ENCODE measurements around the gene CAPRIN2. TPM values are rescaled to one million over a fixed set of nuclear protein-coding genes. Genes with fewer than 3 reads are reported as not detected.

The CAPRIN2 gene
- total RNA-seq, 6 experiments from 2014 or later, result 13.3 to 21.4 (median 19.1) TPM

DNA sequence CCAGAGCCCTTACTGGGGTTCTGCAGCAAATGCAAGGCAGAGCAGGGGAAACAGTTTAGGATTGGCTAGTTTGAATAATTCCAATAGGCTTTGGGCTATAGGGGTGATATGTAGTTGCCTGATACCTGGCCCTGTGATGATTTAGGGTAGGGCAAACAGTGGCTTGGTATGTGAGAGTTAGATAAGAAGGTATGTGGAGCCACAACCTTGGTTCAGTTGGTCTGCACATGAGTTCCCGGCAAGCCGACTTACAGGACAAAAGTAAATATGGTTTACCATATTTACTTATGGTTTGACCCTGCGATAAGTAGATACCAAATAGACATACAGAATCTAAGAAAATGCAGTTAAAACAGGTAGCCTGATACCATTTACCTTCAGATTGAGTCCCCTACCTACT is 8.3 kb upstream of the CAPRIN2 start:
- no peak for DNase-seq
- TF ChIP-seq, protein P1, sequence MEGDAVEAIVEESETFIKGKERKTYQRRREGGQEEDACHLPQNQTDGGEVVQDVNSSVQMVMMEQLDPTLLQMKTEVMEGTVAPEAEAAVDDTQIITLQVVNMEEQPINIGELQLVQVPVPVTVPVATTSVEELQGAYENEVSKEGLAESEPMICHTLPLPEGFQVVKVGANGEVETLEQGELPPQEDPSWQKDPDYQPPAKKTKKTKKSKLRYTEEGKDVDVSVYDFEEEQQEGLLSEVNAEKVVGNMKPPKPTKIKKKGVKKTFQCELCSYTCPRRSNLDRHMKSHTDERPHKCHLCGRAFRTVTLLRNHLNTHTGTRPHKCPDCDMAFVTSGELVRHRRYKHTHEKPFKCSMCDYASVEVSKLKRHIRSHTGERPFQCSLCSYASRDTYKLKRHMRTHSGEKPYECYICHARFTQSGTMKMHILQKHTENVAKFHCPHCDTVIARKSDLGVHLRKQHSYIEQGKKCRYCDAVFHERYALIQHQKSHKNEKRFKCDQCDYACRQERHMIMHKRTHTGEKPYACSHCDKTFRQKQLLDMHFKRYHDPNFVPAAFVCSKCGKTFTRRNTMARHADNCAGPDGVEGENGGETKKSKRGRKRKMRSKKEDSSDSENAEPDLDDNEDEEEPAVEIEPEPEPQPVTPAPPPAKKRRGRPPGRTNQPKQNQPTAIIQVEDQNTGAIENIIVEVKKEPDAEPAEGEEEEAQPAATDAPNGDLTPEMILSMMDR (IDR thresholded peaks at IDR 0.05), result no peak
- Mint-ChIP-seq H3K36me3 (ENCODE audit: low read depth) (no peaks in the 10 kb centered on the region), H3K4me3 (no peak overlapping the region), H3K9me3 (no peaks in the 10 kb centered on the region), H3K4me1 (ENCODE audit: low read depth) (no peaks in the 10 kb centered on the region), H3K27me3 (ENCODE audit: insufficient read depth) (peaks cover 8% of the 10 kb centered on the region), H3K27ac (no peak overlapping the region)

GRCh38 chr12:30761730-30762129 is 7.0 kb upstream of the CAPRIN2 start:
- no peaks in the 10 kb centered on the region for H3K9me3 Mint-ChIP-seq

GRCh38 chr12:30757316-30757715 is 2.6 kb upstream of the CAPRIN2 start:
- Mint-ChIP-seq H3K4me1 (ENCODE audit: low read depth) (peaks cover 29% of the 10 kb centered on the region), H3K4me3 (no peak overlapping the region), H3K27ac (no peak overlapping the region), H3K36me3 (ENCODE audit: low read depth) (peaks cover 4% of the 10 kb centered on the region; the same call in 1 of the 2 replicates), H3K27me3 (ENCODE audit: insufficient read depth) (peaks cover 6% of the 10 kb centered on the region), H3K9me3 (no peaks in the 10 kb centered on the region)
- TF ChIP-seq, protein P1 (IDR thresholded peaks at IDR 0.05), result no peak
- no peak for DNase-seq

More at GRCh38 chr12:30761730-30762129, 7.0 kb upstream of the CAPRIN2 start:
- Mint-ChIP-seq H3K4me3 (no peak overlapping the region), H3K36me3 (ENCODE audit: low read depth) (no peaks in the 10 kb centered on the region), H3K27me3 (ENCODE audit: insufficient read depth) (peaks cover 8% of the 10 kb centered on the region), H3K4me1 (ENCODE audit: low read depth) (no peaks in the 10 kb centered on the region), H3K27ac (no peak overlapping the region)
- DNase-seq, result no peak
- TF ChIP-seq, protein P1 (IDR thresholded peaks at IDR 0.05), result no peak

- DNase-seq, result no peak
- no peak overlapping the region for H3K27ac Mint-ChIP-seq
- H3K36me3 Mint-ChIP-seq (ENCODE audit: low read depth), result peaks cover 5% of the 10 kb centered on the region; the same call in 1 of the 2 replicates
- peak overlapping the region; percentile 96; the same call in 1 of the 2 replicates for H3K4me3 Mint-ChIP-seq
- H3K9me3 Mint-ChIP-seq, result no peaks in the 10 kb centered on the region
- TF ChIP-seq, protein P1 (IDR thresholded peaks at IDR 0.05), result no peak; the same call in 1 of the 2 replicates
- H3K27me3 Mint-ChIP-seq (ENCODE audit: insufficient read depth), result peaks cover 3% of the 10 kb centered on the region
- peaks cover 36% of the 10 kb centered on the region for H3K4me1 Mint-ChIP-seq (ENCODE audit: low read depth)
Measured at GRCh38 chr12:30756074-30756473, 1.3 kb upstream of the CAPRIN2 start.

GRCh38 chr12:30755395-30755762 is 628 bp upstream of the CAPRIN2 start:
- Mint-ChIP-seq H3K4me1 (ENCODE audit: low read depth) (peaks cover 43% of the 10 kb centered on the region), H3K27ac (peak overlapping the region; percentile 59), H3K36me3 (ENCODE audit: low read depth) (peaks cover 8% of the 10 kb centered on the region; the same call in 1 of the 2 replicates), H3K9me3 (no peaks in the 10 kb centered on the region), H3K27me3 (ENCODE audit: insufficient read depth) (peaks cover 3% of the 10 kb centered on the region), H3K4me3 (peak overlapping the region; percentile 96)
- DNase-seq, result no peak
- TF ChIP-seq, protein P1 (IDR thresholded peaks at IDR 0.05), result no peak

GRCh38 chr12:30754383-30754749 is 385 bp downstream of the CAPRIN2 start:
- peaks cover 53% of the 10 kb centered on the region for H3K4me1 Mint-ChIP-seq (ENCODE audit: low read depth)
- H3K4me3 Mint-ChIP-seq, result peak overlapping the region; percentile 96
- H3K9me3 Mint-ChIP-seq, result no peaks in the 10 kb centered on the region
- H3K27ac Mint-ChIP-seq, result peak overlapping the region; percentile 78
- peaks cover 11% of the 10 kb centered on the region; the same call in 1 of the 2 replicates for H3K36me3 Mint-ChIP-seq (ENCODE audit: low read depth)
- TF ChIP-seq, protein P1 (IDR thresholded peaks at IDR 0.05), result no peak
- peaks cover 3% of the 10 kb centered on the region for H3K27me3 Mint-ChIP-seq (ENCODE audit: insufficient read depth)
- DNase-seq, result no peak

Data from HFFc6 (cell line).